Lower leg skin (tissue), 3 donors: Measurements from ENCODE around the gene SLC5A8.

Experiments used
- CTCF ChIP-seq, 3 donors: fragments of 450-650 bp; IDR thresholded peaks; one replicate each; pipeline ENCODE4 v1.5.1; 2016; ENCODE audit warnings: antibody characterized with exemption in 3 of 3, mild to moderate bottlenecking in 3 of 3, moderate library complexity in 2 of 3
- POLR2A ChIP-seq, 2 donors: fragments of 450-650 bp; IDR thresholded peaks; one replicate each; pipeline ENCODE4 v1.6.1; 2016 to 2017; ENCODE audit warnings: antibody characterized with exemption in 2 of 2, mild to moderate bottlenecking in 1 of 2, moderate library complexity in 1 of 2

- TF ChIP-seq POLR2A (IDR thresholded peaks at IDR 0.05) = no peak
- no peak for TF ChIP-seq CTCF (IDR thresholded peaks at IDR 0.05)
Measured at GRCh38 chr12:101168001-101168400, 42.0 kb downstream of the SLC5A8 start.
